GM19467 (cell line): ENCODE data around the gene PFAS.

Experiments used
- ATAC-seq: cut with Tn5 transposase; IDR thresholded peaks from one replicate; pipeline ENCODE4 v1.9.1; 2021; ENCODE audit warnings: mild to moderate bottlenecking, moderate library complexity; ENCODE audit not compliant: unreplicated experiment

PFAS gene

GRCh38 chr17:8294361-8294760 lies 45.3 kb downstream of the PFAS start:
- no peak for ATAC-seq

- no peak for ATAC-seq
These were observed 45.8 kb downstream of the PFAS start for GRCh38 chr17:8294814-8295316.

GRCh38 chr17:8300226-8300625 lies 51.1 kb downstream of the PFAS start:
- no peak for ATAC-seq

GRCh38 chr17:8300627-8301242 lies 51.6 kb downstream of the PFAS start:
- ATAC-seq, result no peak

GRCh38 chr17:8310601-8311123 lies 61.6 kb downstream of the PFAS start:
- ATAC-seq, result no peak

- ATAC-seq, result no peak
These were observed 62.2 kb downstream of the PFAS start for GRCh38 chr17:8311131-8311790.

- ATAC-seq, result no peak
These were observed 63.2 kb downstream of the PFAS start for GRCh38 chr17:8312251-8312650.

- no peak for ATAC-seq
These were observed 63.9 kb downstream of the PFAS start for GRCh38 chr17:8312726-8313600.

- ATAC-seq, result no peak
These were observed 66.0 kb downstream of the PFAS start for GRCh38 chr17:8314797-8315763.

- ATAC-seq, result no peak
These were observed 66.7 kb downstream of the PFAS start for GRCh38 chr17:8315764-8316217.

- no peak for ATAC-seq
These were observed 69.2 kb downstream of the PFAS start for GRCh38 chr17:8318010-8318935.
